Upper lobe of left lung (tissue), 6 donors: ENCODE data around the gene SMAD7. TPM values are rescaled to one million over a fixed set of nuclear protein-coding genes. Genes with fewer than 3 reads are reported as not detected.

Source experiments
- ATAC-seq, 2 donors: fragments of 200-7000 bp; cut with Tn5 transposase; one replicate each; pipeline ENCODE4 v1.9.1; 2022; ENCODE audit warnings: mild to moderate bottlenecking in 2 of 2, moderate library complexity in 2 of 2; ENCODE audit not compliant: low FRiP score in 2 of 2
- DNase-seq, 2 donors: peaks; one replicate each; pipeline ENCODE4 v3.0.0-alpha.2; 2019 to 2020
- H3K27ac ChIP-seq, 4 donors: fragments of 200-600 bp; sonication (generic); one replicate each; pipeline ENCODE4 v1.5.1; 2016 to 2019
- H3K27me3 ChIP-seq, 4 donors: fragments of 200-600 bp; sonication (generic); one replicate each; pipeline ENCODE4 v1.5.1; 2017 to 2019
- H3K36me3 ChIP-seq, 4 donors: fragments of 200-600 bp; sonication (generic); one replicate each; pipeline ENCODE4 v1.5.1; 2016 to 2019
- H3K4me1 ChIP-seq, 4 donors: fragments of 200-600 bp; sonication (generic); one replicate each; pipeline ENCODE4 v1.5.1; 2018 to 2019
- H3K4me3 ChIP-seq, 4 donors: fragments of 200-600 bp; sonication (generic); one replicate each; pipeline ENCODE4 v1.5.1; 2017 to 2019; ENCODE audit warnings: mild to moderate bottlenecking in 2 of 4, moderate library complexity in 1 of 4
- H3K9me3 ChIP-seq, 4 donors: fragments of 200-600 bp; sonication (generic); one replicate each; pipeline ENCODE4 v1.5.1; 2018 to 2019
- CTCF ChIP-seq, 6 experiments: fragments of 450-650 bp in 4 of 6; fragments of 200-600 bp in 2 of 6; sonication (generic) in 2 of 6; IDR thresholded peaks; one replicate each; pipeline ENCODE4 v1.5.1; 2016 to 2019; ENCODE audit warnings: antibody characterized with exemption in 6 of 6
- EP300 ChIP-seq, 4 donors: sonication (generic); formaldehyde crosslinking; IDR thresholded peaks; one replicate each; pipeline ENCODE4 v1.5.1; 2017; ENCODE audit warnings: antibody characterized with exemption in 4 of 4, control low read depth in 2 of 4
- POLR2A ChIP-seq, 4 donors: fragments of 450-650 bp; IDR thresholded peaks; one replicate each; pipeline ENCODE4 v1.5.1; 2016 to 2017; ENCODE audit warnings: antibody characterized with exemption in 4 of 4, mild to moderate bottlenecking in 2 of 4
- POLR2AphosphoS5 ChIP-seq, 2 donors: sonication (generic); formaldehyde crosslinking; IDR thresholded peaks; one replicate each; pipeline ENCODE4 v1.5.1; 2017; ENCODE audit warnings: antibody characterized with exemption in 2 of 2
- WGBS, 2 donors: methylation state at CpG; one replicate each; pipeline ENCODE4 v1.1.5; 2017 to 2018; 5-methylcytosine and 5-hydroxymethylcytosine counted together
- total RNA-seq, 6 donors: library from RNA; depleted of rRNA in 4 of 6; stranded (reverse); fragments of >200 nt in 4 of 6; gene quantifications; one replicate each; pipeline versions ENCODE4 v1.1.0 to v1.2.1, GENCODE V29; 2016 to 2021
- donor health status: DM: no; HTN: no; CAD: no; lungs with moderate emphysema.
- donor health status: DM: no; HTN: yes; CAD: no; lungs with severe emphysema.

The SMAD7 gene
- total RNA-seq, 6 donors from 2014 or later: 39.6 to 89.0 (median 61.5) TPM

DNA sequence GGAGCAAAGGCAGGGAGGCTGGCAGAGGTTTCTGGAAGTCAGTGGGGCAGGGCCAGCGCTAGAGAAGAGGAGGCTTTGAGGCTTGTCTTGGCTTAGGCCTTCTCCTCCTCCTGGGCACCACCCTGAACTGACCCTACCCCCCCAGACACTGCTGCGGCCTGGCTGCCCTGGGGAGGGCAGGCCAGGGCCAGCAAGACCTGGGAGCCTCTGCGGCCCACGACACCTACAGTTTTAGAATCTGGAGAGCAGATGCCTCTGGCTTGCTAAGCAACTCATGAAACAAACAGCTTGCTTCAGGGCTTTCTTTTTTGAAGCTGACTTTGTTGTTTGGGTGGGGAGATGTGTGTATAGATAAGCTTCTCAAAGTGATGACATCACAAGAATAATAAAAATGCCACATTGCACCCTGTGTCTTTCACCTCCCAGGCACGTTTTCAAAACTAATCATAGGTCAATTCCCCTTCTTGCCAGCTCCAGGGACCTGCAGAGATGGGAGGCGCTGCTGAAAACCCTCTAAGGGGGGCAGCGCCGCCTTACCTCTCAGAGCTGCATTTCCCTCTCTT lies 46.2 kb upstream of the SMAD7 start:
- ATAC-seq (peak in 1 of 2 donors; percentile 21), DNase-seq (no peak)
- no peak overlapping the region for H3K4me3 ChIP-seq
- H3K27me3 ChIP-seq: no peaks in the 10 kb centered on the region
- TF ChIP-seq EP300 (IDR thresholded peaks at IDR 0.05) (no peak), CTCF (IDR thresholded peaks at IDR 0.05) (no peak), POLR2A (IDR thresholded peaks at IDR 0.05) (peak in 1 of 4 donors; percentile 16), POLR2AphosphoS5 (IDR thresholded peaks at IDR 0.05) (no peak)
- H3K4me1 ChIP-seq: peaks cover 14 to 50% (median 37%) of the 10 kb centered on the region in 4 donors
- H3K27ac ChIP-seq: peak overlapping the region in 3 of 4 donors; percentile 1 to 64 (median 45)
- H3K9me3 ChIP-seq: no peaks in the 10 kb centered on the region
- WGBS, 2 donors: 77 to 82% methylated on average over 5 to 8 of the region's 8 CpGs
- no peaks in the 10 kb centered on the region for H3K36me3 ChIP-seq

- H3K36me3 ChIP-seq: no peaks in the 10 kb centered on the region
- DNase-seq: no peak
- TF ChIP-seq POLR2A (IDR thresholded peaks at IDR 0.05): no peak
- TF ChIP-seq POLR2AphosphoS5 (IDR thresholded peaks at IDR 0.05): no peak
- TF ChIP-seq EP300 (IDR thresholded peaks at IDR 0.05): no peak
- TF ChIP-seq CTCF (IDR thresholded peaks at IDR 0.05): no peak
- ATAC-seq: no peak
- H3K27ac ChIP-seq: no peak overlapping the region
- no peaks in the 10 kb centered on the region for H3K27me3 ChIP-seq
- no peaks in the 10 kb centered on the region for H3K9me3 ChIP-seq
- WGBS, 2 donors: 90 to 100% methylated on average over 1 to 4 of the region's 4 CpGs
- H3K4me3 ChIP-seq: no peak overlapping the region
- H3K4me1 ChIP-seq: peaks cover 14 to 52% (median 37%) of the 10 kb centered on the region in 4 donors
Observed at GRCh38 chr18:48996041-48996440, 45.3 kb upstream of the SMAD7 start.

DNA sequence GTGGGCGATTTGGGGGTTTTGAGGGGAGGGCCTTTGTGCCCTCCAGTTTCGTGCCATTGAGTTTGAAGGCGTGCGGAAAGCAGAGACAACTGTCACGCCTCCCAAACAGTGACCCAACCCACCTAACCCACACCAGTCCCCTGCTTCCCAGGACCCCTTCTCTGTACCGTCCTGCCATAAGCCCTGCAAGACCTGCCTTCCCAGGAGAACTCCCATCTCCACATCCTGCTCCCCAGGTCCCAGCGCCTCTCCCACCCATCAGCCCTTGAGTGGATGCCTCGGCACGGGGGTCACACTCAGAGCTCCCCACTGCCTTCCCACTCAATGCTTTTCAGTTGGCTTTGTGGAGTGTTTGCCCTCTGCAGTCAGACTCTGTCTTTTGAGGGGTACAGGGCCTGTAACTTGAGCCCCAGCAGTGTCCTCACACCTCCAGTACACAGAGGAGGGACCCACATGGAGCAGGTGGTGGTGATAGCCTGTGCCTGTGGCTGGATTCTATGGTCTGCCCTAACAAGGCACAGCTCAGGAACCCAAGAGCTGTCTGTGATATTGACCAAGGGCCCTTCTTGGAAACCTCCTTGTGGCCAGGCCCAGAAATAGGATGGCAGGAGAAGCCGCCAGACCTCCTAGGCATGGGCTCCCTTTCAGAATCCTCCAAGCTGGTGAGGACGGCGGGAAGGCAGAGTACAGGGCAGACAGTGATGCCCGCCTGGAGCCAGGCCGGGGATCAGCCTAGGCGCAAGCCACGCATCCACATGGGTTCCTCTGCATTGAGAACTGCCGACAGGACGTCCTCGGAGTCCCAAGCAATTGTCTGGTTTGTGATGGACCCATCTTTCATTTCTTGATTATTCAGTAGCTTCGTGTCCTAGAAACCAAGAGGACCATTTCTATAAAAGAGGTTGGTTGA lies 44.4 kb upstream of the SMAD7 start:
- TF ChIP-seq EP300 (IDR thresholded peaks at IDR 0.05): no peak
- no peaks in the 10 kb centered on the region for H3K27me3 ChIP-seq
- ATAC-seq (no peak), DNase-seq (no peak)
- H3K36me3 ChIP-seq: no peaks in the 10 kb centered on the region
- H3K4me3 ChIP-seq: no peak overlapping the region
- no peak overlapping the region for H3K27ac ChIP-seq
- H3K9me3 ChIP-seq: no peaks in the 10 kb centered on the region
- H3K4me1 ChIP-seq: peaks cover 17 to 59% (median 37%) of the 10 kb centered on the region in 4 donors
- WGBS, 2 donors: 97 to 98% methylated on average over 16 to 20 of the region's 20 CpGs

GRCh38 chr18:48994044-48994651 lies 43.4 kb upstream of the SMAD7 start:
- peaks cover 17 to 59% (median 39%) of the 10 kb centered on the region in 4 donors for H3K4me1 ChIP-seq
- peak overlapping the region; percentile 38 to 67 (median 38) for H3K27ac ChIP-seq
- no peak overlapping the region for H3K4me3 ChIP-seq
- H3K9me3 ChIP-seq: no peaks in the 10 kb centered on the region
- WGBS, 2 donors: 46 to 50% methylated on average over 15 of the region's 15 CpGs
- ATAC-seq (peak in 1 of 2 donors; percentile 53), DNase-seq (no peak)
- H3K27me3 ChIP-seq: no peaks in the 10 kb centered on the region
- H3K36me3 ChIP-seq: no peaks in the 10 kb centered on the region
- TF ChIP-seq EP300 (IDR thresholded peaks at IDR 0.05) (no peak), POLR2AphosphoS5 (IDR thresholded peaks at IDR 0.05) (peak in 1 of 2 donors; percentile 47)

DNA sequence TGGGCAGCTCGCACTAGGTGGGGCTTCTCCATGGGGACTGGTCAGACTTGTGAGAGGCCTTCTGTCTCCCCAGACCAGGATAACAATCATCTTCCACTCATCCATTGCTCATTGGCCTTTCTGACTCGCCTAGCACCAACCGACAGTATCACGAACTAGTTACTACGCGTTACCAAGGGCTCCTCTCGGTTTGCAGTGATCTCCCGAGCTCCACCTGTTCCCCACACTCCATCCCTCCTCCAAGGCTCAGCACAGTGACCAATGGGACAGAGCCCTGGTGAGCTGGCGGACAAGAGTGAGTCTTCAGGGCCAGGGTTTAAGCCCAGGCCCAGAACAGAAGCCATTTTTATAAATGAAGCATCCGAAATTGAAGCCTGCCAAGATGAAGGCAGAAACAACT lies 42.8 kb upstream of the SMAD7 start:
- no peak for DNase-seq
- no peak for ATAC-seq
- Histone ChIP-seq H3K27me3 (no peaks in the 10 kb centered on the region), H3K27ac (peak overlapping the region; percentile 38 to 67 (median 38)), H3K4me3 (no peak overlapping the region), H3K9me3 (no peaks in the 10 kb centered on the region), H3K4me1 (peaks cover 17 to 57% (median 37%) of the 10 kb centered on the region in 4 donors), H3K36me3 (no peaks in the 10 kb centered on the region)
- TF ChIP-seq POLR2AphosphoS5 (IDR thresholded peaks at IDR 0.05) (no peak), POLR2A (IDR thresholded peaks at IDR 0.05) (no peak)
- WGBS, 2 donors: 90 to 93% methylated on average over 10 of the region's 10 CpGs
